Body of pancreas (tissue), 4 donors: Measurements from ENCODE around the gene FAM107B.

Experiments
- POLR2A ChIP-seq, 3 donors: fragments of 450-650 bp; IDR thresholded peaks; one replicate each; pipeline ENCODE4 v1.6.1; 2016; ENCODE audit warnings: antibody characterized with exemption in 3 of 3, mild to moderate bottlenecking in 2 of 3
- TF ChIP-seq, protein P1 (sequence below), 7 experiments: fragments of 450-650 bp in 4 of 7; fragments of 200-600 bp in 3 of 7; sonication (generic) in 3 of 7; IDR thresholded peaks; one replicate each; pipeline ENCODE4 v1.5.1; 2016 to 2019; ENCODE audit warnings: antibody characterized with exemption in 7 of 7

DNA sequence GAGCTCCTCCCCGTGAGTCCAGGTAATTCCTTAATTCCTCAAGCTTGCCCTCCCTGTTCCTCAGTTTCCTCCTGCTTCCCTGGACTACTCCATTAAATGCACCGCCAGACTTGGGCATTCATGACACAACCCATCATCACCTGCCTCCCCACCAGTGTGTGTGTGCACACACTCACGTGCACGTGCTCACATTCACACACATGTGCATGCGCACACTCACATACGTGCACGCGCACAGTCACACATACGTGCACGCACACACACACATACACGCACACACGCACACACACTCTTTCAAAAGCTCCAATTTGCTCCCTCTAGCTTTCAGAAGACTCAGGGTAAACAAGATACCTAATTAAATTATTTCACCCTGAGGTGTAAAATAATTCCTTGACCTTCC, 216.7 kb downstream of the FAM107B start:
- TF ChIP-seq, protein P1, sequence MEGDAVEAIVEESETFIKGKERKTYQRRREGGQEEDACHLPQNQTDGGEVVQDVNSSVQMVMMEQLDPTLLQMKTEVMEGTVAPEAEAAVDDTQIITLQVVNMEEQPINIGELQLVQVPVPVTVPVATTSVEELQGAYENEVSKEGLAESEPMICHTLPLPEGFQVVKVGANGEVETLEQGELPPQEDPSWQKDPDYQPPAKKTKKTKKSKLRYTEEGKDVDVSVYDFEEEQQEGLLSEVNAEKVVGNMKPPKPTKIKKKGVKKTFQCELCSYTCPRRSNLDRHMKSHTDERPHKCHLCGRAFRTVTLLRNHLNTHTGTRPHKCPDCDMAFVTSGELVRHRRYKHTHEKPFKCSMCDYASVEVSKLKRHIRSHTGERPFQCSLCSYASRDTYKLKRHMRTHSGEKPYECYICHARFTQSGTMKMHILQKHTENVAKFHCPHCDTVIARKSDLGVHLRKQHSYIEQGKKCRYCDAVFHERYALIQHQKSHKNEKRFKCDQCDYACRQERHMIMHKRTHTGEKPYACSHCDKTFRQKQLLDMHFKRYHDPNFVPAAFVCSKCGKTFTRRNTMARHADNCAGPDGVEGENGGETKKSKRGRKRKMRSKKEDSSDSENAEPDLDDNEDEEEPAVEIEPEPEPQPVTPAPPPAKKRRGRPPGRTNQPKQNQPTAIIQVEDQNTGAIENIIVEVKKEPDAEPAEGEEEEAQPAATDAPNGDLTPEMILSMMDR (IDR thresholded peaks at IDR 0.05): no peak
- no peak for TF ChIP-seq POLR2A (IDR thresholded peaks at IDR 0.05)
